AG20443 (cell line): ENCODE results near the gene ADGRL1.
"Not testable (repeated sequence)": the region's sequence is repeated elsewhere in the genome, so short reads cannot be mapped to it uniquely, and the experiment has no call there.

Experiments
- DNase-seq: peaks from one replicate; pipeline ENCODE4 v3.0.0; 2012; ENCODE audit warnings: low spot score, mixed read lengths

The ADGRL1 gene

DNA sequence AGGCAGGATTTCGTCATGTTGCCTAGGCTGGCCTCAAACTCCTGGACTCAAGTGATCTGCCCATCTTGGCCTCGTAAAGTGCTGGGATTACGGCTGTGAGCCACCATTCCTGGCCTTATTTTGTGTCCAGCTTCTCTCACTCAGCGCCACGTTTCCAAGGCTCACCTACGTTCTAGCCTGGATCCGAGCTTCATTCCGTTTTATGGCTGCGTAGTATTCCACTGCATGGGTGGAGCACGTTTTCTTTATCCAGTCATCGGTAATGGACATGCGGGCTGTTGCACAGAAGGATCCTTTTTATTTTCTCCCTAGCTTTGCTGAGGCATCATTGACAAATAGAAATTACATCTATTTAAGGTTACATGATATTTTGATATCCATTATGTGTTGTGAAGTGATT, 16.6 kb downstream of the ADGRL1 start:
- DNase-seq = no peak

DNA sequence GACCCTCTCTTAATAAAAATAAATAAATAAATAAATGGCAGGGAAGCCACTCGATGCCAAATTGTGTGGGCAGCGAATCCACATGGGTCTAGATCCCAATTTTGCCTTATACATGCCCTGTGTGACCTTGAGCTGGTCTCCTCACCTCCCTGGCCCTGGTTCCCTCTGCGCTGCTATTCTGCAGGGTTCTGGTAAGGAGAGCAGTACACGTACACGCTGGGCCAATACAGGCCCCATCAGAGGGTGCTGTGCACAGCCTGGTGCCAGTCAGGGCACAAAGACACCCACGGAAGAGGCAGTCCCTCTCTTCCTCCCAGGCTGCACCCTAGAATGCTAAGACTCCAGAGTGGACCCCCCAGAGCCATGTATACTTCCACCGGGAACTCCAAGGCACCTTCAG, 17.9 kb downstream of the ADGRL1 start:
- DNase-seq = not testable (repeated sequence)

DNA sequence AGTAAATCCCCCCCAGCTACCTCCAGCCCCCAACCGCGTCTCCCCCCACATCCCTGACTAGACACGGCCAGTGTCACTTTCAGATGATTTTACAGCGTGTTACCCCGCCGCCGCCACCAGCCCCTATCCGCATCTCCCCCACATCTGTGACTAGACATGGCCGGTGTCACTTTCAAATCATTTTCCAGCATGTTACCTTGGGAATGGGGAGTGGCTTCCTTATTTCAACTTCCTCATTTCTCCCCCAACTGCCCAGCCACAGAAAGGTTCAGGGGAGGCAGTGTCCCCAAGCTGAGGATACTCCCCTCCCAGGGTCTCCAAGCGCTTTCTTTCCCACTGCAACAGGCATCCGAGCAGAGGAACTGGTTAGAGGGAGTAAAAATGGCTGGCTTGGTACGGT, 18.4 kb downstream of the ADGRL1 start:
- no peak for DNase-seq

DNA sequence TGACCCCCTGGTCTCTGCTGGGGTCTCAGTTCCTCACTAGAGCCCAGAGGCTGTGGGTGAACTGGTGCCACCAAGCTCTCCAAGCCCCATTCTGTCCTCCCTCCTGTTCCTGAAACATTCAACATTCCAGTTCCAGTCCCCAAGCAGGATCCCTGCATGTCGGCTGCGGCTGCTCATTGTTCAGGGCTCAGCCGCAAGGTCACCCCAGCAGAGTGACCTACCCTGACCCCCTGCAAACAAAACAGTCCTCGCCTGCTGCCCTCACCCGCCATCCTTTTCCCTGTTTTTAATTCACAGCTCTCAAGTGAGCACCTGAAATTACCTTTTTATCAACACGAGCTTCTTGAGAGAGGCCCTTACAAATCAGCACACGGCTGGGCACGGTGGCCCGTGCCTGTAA, 19.3 kb downstream of the ADGRL1 start:
- DNase-seq = not testable (repeated sequence)

DNA sequence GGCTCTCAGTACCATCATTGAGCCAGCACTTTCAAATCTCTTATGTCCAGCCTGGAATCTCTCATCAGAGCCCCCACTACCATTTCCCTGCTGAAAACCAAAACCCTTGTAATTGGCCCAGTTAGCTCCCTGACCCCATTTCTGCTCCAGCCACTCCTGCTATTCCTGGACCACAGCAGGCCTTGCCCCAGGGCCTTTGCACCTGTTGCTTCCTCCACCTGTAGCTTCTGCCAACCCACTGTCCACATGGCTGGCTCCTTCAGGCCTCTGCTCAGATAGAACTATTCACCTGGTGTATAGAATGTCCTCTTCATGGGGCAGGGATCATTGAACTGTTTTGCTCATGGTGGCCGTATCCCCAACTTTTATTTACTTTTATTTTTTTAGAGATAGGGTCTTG, 20.3 kb downstream of the ADGRL1 start:
- not testable (repeated sequence) for DNase-seq

DNA sequence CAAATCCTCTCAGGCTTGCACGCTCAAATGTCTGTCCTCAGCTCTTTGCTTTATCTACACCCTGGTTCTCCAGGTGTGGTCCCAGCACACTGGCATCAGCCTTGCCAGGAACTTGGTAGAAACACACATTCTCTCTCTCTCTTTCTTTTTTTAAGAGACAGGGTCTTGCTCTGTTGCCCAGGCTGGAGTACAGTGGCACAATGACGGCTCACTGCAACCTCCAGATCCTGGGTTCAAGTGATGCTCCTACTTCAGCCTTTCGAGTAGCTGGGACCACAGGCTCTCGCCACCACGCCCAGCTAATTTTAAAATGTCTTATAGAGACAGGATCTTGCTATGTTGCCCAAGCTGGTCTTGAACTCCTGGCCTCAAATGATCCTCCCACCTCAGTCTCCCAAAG, 20.8 kb downstream of the ADGRL1 start:
- DNase-seq = no peak

DNA sequence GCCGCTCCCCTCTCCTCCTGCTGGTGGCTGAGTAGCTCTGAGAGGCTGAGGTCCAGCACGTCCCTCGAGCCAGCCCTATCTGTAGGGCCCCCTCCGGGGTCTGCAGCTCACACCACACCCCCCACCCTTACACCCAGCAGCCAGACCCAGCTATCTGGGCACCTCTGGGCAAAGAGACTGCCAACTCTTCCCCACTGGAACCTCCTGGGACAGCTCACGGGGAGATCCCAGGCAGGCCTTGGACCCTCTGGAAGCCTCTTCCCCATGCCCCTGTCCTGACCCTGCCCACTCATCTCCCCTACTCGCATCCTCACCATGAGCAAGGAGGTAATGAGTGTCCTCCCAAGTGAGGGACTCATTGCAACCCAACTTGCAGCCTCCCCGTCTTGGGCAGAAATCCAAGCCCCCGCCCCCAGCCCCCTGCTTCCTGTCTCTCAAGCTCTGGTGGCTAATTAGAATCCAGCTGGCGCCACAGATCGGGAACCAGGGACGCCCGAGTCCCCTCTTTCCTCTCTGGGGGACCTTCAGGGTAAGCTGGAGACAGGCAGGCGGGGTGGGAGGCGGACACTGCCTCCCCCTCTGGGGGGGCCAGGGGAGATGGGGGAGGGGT, 22.1 kb downstream of the ADGRL1 start:
- DNase-seq = no peak

DNA sequence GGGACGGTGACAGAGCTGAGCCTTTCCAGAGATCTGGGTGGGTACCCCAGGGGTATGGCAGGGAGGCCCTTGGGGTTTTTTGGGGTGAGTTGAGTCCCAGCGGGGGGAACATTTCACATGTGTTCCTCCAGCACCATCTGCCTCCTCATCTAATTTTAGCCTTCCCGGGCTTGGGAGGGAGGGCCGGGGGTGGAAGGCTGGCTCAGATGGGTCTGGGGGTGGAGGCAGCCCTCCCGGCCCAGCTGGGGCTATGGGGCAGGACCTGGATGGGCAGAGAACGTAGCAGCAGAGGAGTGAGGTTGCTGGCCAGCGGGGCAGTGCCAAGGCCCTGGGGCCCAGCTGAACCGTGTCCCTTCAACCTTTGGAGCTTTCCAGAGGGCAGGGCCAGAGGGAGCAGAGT, 23.5 kb downstream of the ADGRL1 start:
- no peak for DNase-seq

DNA sequence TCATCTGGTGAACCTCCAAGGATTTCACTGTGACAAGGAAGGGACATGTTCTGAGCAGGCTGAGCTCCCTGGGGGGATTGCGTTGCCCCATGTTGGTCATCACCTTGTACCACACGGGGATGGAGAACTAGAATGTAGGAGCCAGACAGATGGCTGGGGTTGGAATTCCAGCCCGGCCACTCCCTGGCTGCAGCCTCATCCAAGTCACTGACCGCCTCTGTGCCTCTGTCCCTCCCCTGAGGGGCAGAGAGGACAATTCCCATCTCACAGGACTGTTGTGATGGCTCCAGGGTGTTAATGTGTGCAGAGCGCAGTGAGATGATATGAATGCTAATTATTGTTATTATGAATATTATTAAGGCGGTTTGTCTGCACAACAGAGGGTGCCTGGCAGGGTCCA, 24.1 kb downstream of the ADGRL1 start:
- DNase-seq = no peak

DNA sequence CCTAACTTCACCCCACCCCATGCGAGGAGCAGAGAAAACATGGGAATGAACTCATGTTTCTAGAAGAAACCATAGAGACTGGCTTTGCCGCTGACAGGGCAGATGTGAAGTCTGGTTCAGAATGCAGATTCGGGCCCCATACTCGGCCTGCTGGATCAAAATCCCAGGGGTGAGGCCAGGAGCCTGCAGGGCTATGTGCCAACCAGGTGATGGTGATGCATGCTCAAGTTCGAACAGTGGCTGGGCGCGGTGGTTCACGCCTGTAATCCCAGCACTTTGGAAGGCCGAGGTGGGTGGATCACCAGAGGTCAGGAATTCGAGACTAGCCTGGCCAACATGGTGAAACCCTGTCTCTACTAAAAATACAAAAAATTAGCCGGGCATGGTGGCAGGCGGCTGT, 24.8 kb downstream of the ADGRL1 start:
- DNase-seq = not testable (repeated sequence)

DNA sequence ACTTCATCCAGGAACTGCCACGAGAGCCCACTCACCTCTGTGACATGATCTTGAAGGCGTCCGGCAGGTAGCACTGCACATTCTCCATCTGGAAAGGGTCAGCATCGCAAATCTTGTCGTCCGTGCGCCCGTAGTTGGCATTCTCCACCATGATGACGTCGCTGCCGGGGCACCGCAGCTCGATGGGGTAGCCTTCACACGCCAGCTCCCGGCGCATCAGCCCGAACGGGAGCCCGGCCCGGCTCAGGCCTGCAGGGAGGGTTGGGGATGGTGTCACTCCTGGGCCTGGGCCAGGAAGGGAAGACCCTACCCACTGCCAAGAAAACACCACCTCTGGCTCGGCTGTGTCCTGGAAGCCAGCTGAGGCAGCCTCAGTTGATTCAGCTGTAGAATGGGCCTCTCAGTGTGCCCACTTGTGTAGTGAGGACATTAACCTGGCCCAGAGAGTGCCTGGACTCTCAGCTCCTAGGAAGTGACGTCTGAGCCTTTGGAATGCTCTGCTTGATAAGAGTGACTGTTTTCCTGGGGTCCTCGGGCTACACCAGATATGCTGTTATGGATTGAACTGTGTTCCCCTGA, 28.4 kb downstream of the ADGRL1 start:
- no peak for DNase-seq

DNA sequence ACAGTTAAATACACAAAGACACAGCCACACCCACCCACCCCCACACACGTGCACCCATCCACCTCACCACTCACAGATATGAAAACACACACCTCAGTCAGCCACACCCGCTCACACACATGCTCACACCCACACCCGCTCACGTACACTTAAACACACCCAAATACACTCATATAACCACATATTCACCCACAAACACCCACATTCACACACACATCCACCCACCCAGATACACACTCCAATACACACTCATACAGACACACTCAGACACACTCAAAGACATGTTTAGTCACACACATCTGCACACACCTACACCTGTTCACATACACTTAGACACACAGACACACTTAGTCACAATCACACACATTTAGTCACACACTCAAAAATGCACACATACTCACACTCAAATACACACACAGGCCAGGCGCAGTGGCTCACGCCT, 30.6 kb downstream of the ADGRL1 start:
- DNase-seq = no peak

DNA sequence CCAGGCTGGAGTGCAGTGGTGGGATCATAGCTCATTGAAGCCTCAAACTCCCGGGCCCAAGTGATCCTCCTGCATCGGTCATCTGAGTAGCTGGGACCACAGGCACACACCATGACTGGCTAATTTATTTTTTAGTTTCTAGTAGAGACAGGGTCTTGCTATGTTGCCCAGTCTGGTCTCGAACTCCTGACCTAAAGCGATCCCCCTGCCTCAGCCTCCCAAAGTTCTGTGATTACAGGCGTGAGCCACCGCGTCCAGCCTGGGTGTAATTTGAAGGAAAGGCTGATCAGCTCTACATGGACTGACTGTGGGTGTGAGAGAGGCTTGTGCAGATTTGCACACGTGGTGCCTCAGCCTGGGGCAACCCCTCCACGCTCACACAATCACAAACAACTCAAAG, 31.1 kb downstream of the ADGRL1 start:
- DNase-seq = no peak

DNA sequence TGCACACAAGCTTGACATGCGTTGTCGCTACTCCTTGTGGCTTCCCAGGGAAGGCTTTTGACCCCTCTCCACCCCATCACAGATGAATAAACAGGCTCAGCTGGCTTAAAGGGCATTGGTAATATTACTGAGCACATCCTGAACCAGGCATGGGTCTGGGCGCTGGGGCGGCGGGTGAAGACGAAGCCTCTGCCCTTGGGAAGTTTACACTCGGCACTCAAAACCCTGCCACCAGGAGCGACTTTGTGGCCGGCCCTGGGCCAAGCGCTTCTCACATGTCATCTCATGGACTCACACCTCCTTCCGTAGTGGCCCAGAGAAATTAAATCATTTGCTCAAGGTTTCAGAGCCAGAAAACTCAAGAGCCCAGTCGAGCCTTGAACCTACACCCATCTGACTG, 37.0 kb downstream of the ADGRL1 start:
- no peak for DNase-seq

DNA sequence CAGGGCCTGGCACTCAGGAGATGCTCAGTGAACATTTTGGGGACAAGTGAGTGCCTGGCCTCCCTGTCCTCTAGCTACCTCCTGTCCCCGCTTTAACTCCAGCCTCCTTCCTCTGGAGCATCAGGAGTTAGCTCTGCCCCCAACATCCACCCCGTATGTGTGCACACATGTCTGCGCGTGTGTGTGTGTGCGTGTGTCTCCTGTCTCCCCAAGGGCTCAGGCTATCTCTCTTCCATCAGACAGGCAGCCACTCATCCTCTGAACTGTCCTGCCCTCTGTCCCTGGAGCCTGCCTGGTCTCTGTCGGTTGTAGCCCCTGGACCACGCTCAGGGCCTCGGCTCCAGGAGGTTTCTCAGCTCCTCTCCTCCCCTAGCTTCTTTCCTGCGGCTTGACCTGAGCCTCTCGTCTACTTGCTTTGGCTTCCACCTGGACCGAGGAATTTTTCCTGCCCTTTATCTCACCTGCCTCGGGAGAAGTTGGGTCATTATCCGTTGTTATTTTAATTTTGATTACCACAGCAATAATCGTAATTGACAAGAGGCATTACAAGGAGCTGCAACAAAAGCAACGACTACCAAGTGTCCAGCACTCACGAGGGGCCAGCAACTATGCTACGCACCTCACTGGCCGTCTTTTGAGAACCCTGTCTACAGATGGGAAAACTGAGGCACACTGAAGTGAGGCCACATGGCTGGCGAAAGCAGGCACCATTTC, 37.6 kb downstream of the ADGRL1 start:
- DNase-seq = no peak

DNA sequence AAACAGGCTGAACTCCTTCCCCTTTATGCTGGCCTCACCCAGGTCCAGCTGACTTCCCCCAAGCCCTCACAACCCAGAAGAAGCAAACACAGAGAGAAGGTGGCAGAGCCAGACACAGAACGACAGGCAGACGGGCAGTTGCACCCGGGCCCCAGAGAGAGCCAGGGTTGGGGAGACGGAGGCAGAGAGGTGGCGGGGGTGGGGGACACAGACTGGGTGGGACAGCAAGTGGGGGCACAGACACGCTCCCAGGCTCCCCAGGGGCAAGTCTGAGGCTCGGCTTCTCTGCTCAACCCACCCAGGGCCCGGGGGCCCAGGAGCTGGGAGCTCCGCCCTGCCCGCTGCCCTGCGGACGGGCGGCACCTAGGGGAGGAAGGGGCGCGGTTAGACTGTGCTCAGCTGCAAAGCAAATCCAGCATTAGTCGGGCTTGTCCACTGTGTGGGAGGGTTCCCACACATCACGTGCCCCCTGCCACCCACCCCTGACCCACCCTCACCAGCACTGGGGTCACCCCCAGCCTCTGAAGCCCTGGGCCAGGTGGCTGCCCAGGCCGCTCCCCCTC, 38.3 kb downstream of the ADGRL1 start:
- no peak for DNase-seq

DNA sequence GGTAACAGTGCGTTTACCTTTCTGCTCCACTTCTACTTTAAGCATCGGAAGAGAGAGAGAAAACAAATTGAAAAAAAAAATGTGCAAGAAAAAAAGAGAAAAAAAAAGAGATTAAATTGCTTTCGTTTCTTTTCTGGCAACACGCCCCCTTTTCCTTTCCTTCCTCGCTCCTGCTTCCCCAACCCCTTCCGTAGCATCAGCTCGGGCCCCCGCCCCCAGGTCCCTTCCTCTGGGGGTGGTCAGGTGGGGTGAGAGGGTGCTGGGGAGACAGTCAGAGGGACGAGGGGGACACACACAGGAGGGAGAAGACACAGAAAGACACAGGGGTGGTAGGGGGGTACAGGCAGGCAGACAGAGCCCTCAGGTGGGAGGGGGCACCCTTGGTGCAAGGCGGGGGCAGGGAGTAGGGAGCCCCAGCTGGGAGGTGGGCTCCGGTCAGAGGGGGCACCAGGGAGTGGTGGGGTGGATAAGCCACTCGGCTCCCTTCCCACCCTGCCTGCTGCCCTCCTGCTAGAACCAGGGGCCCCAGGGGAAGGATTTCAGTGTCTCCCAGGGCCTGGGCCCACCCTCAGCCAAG, 38.9 kb downstream of the ADGRL1 start:
- DNase-seq = no peak

DNA sequence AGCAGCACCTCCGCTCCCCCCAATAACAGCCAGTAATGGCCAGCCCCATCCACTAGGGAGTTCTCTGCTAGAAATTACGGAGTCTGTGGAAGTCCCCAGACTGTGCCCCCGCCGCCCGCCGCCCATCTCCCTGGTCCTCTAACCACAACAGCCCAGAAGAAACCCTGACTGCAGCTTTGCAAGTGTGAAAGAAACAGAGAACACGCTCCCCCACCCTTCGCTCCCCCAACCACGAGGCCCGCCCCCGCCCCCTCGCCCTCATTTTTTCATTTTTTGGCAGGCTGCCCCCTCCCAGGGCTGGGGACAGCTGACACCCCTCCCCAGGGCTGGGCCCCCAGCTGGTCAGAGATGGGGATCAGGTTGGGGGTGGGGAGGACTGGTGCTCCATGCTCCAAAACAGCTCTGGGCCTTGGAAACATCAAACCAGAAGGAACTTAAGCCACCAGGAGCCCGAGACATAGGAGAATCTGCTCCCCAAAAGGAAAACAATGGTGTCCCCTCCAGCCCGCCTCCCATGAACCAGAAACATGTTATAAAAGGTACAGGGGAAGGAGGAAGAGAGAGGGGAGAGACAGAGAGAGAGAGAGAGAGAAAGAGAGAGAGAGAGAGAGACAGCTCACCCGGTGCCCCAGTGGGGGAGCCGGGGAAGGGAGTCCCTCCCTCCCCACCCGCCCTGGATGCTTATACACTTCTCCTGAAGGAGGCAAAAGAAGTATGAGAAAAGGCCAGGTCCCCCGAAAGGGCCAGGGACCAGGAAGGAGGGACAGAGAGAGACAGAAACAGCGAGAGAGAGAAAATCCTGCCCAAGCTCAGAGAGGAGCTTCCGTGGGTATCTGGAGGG, 39.8 kb downstream of the ADGRL1 start:
- DNase-seq = no peak

DNA sequence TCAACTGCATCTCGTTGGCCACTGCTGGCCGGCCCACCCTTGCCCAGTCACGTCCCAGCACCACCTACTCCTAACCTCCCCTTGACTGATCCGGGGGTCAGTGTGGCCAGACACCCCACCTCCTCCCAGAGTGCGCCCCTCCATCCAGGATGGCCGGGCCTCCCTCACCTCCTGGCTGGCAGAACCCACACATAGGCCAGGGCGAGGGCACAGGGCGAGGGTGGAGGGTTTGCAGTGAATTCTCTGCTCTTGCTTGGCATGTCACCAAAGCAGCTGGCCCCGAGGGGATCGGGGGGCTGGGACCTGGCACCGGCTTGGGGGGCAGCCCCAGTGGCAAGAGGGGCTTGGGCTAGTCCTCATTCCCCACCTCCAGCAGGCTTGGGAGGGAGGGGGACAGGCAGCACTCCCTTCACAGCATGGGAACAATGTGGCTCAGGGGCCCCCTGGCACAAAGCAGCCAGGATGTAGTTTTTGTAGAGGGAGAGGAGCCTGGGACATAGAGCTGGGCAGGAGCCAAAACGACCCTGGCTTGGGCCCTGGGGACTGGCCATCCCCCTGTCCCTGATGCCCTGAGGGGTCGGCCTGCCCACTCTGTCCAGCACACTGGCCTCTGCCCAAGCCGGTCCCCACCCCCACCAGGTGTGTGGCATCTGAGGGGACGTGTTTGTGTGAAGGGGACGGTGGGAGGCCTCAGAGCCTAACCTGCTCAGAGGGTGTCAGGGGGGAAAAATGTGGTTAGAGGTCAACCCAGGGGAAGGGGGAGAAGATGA, 41.1 kb downstream of the ADGRL1 start:
- DNase-seq = no peak

DNA sequence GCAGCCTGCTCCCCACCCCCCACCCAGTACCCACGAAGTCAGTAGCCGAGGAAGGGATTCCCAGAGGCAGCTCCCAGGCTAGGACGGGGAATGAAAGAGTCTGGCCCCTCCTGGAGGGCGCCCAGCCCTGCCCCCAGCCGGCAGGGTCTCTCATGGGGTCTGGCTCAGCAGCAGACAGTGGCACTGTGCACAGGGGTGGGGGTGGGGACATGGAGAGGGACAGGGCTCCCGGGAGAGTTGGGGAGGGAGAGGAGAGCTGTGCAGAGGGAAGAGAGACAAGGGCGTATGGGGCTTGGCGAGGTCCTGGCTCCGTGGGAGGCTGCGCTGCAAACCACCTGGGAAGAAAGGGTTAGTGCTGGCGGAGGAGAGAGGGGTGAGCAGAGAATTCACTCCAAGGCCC, 41.9 kb downstream of the ADGRL1 start:
- no peak for DNase-seq

DNA sequence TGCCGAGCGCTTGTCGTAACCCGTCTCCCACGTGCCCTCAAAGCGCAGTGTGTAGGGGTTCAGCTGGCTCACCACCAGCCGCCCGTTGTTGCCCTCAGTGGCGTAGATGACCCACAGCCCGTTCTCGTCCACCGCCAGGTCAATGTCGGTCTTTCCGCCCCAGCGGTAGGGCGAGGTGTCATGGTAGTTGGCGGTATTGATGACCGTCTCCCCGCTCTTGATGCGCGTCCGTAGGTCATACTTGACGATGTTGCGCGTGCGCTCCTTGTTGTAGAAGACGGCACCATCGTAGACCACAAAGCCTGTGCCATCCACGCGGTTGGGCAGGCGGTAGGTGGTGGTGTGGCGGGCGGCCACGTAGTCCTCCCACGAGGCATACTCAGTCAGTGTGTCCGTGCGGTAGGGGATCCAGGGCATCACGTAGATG, 43.1 kb downstream of the ADGRL1 start:
- DNase-seq = no peak
